Measurements from ENCODE around the gene ATG9A. TPM values are rescaled to one million over a fixed set of nuclear protein-coding genes. Genes with fewer than 3 reads are reported as not detected.
A peak's percentile ranks its signal among the peaks of the same experiment; 100 is the strongest.

Gene ATG9A
- total and polyA plus RNA-seq, 2 of the 8 experiments (the other 6 are each of a cell fraction or from before 2014, with no cell fraction given), result 43.6 to 66.8 TPM

DNA sequence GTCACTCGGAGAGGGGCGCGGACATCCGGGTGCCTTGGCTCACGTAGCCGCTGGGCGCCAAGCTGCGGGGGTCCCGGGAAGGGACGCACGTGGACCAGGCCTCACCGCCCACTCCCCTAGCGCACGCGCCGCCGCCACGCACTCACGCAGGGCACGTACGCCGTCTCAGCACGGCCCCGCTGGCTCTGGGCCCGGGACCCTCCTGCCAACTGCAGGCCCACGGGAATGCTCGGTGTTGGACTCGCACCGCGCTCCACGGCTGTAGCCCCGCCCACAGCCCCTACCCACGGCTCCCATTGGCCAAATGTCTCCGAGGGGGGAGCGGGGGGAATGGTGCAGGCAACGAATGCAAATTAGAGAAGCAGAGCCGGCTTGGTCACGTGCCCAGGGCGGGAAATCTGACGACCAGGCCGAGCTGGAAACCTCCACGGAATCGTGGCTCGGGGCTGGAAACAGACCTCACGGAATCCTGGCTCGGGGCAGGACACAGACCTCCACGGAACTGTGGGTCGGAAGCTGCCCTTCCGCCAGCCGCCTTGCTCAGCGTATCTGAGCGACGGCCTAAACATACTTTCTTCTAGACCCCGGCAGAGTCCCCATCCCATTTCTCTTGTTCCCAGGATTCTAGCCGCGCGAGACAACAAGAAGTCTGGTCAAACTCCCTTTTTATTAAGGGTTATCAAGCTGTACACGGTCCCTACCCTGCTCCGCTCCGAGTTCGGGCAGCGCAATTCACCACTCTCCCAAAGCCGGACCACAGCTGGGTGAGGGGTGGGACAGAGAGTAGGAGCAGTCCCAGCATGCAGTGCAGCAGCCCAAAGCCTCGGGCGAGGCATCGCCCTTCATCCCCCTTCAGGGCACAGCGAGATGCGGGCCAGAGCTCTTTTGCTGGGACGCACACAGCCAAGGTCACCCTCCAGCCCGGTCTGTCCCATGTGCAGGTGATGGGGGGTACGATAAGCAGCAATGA is 10.4 kb downstream of the ATG9A start, which contains the start of gene ABCB6:
Gene ABCB6 (minus strand): TSS at position 227 of the 970 bp plus-strand sequence. CDS start 285 bp downstream, outside the sequence.
- Histone ChIP-seq H2BK15ac (ENCODE audit: low read length) (peak within 1 kb of the TSS; percentile 88; the same call in 1 of the 2 replicates), H3K56ac (replicated peaks; ENCODE audit: insufficient read length, low read depth, low read length) (peak within 1 kb of the TSS; percentile 93), H3K9me3 (ENCODE audit: insufficient read depth in 2 of 2, low read depth in 1 of 2, low read length in 1 of 2) (no peaks in the 10 kb centered on the region), H4K8ac (ENCODE audit: extremely low read depth, insufficient read depth, low read length) (peak within 1 kb of the TSS; percentile 95), H3K4me3 (ENCODE audit: extremely low read depth in 1 of 4, insufficient read depth in 2 of 4, low read depth in 3 of 4, low read length in 4 of 4) (peak within 1 kb of the TSS; percentile 66 to 80 (median 75)), H4K91ac (replicated peaks; ENCODE audit: insufficient read length, low read length) (peak within 1 kb of the TSS; percentile 100), H2AFZ (ENCODE audit: low read length) (peak within 1 kb of the TSS; percentile 75; the same call in 1 of the 2 replicates), H3K18ac (ENCODE audit: extremely low read depth, low read length) (peak within 1 kb of the TSS; percentile 98), H4K5ac (ENCODE audit: insufficient read length, low read depth, low read length) (peak within 1 kb of the TSS; percentile 96), H3K27me3 (replicated peaks in 1 of 4; ENCODE audit: control insufficient read depth in 3 of 4, extremely low read depth in 1 of 4, insufficient read depth in 3 of 4, low read length in 3 of 4) (no peaks in the 10 kb centered on the region; a peak in 1 of 7 replicates), H3K23me2 (ENCODE audit: low read depth, low read length) (peaks cover 14% of the 10 kb centered on the region), H2BK12ac (ENCODE audit: low read depth, low read length) (peak within 1 kb of the TSS; percentile 90), H3K79me2 (ENCODE audit: control insufficient read depth in 1 of 2, insufficient read depth in 2 of 2, low read length in 2 of 2) (no peaks in the 10 kb centered on the region), H3K4me2 (ENCODE audit: insufficient read depth in 1 of 2, low read depth in 2 of 2, low read length in 2 of 2) (peak within 1 kb of the TSS; percentile 88 to 96), H3K9ac (replicated peaks in 1 of 4; ENCODE audit: extremely low read depth in 1 of 4, low read depth in 3 of 4, low read length in 3 of 4) (peak within 1 kb of the TSS; percentile 74 to 93 (median 88)), H2AK5ac (ENCODE audit: low read depth, low read length) (peak within 1 kb of the TSS; percentile 76), H4K20me1 (replicated peaks in 1 of 2; ENCODE audit: control insufficient read depth in 1 of 2, insufficient read depth in 2 of 2, low read length in 2 of 2) (peaks cover 0 to 7% of the 10 kb centered on the region in 2 experiments), H3K4me1 (replicated peaks in 1 of 4; ENCODE audit: control insufficient read depth in 3 of 4, insufficient read depth in 4 of 4, low read length in 3 of 4) (peaks cover 0 to 12% (median 6%) of the 10 kb centered on the region in 4 experiments; a peak in 3 of 7 replicates), H2BK120ac (replicated peaks; ENCODE audit: low read depth, low read length) (no peak within 1 kb of the TSS), H2BK20ac (ENCODE audit: low read length) (no peak within 1 kb of the TSS), H3K36me3 (ENCODE audit: control insufficient read depth in 2 of 4, insufficient read depth in 4 of 4, low read length in 3 of 4) (peaks cover 16 to 44% (median 35%) of the 10 kb centered on the region in 4 experiments; a peak in 7 of 8 replicates), H2BK5ac (ENCODE audit: low read depth, low read length) (peak within 1 kb of the TSS; percentile 97), H3K14ac (ENCODE audit: insufficient read length) (peak within 1 kb of the TSS; percentile 83), H3K23ac (ENCODE audit: insufficient read length) (no peak within 1 kb of the TSS), H3K27ac (ENCODE audit: low read depth, low read length) (peak within 1 kb of the TSS; percentile 76; the same call in 1 of the 2 replicates), H3K4ac (replicated peaks; ENCODE audit: insufficient read length, low read depth, low read length) (peak within 1 kb of the TSS; percentile 99), H3K79me1 (ENCODE audit: low read depth, low read length) (no peaks in the 10 kb centered on the region)
- ChIA-PET POLR2A (ENCODE audit: partially characterized antibody) (interaction anchor here (0.6 to 14.0 kb wide), 30 partner anchors 8 to 195 kb away, joined by 3 to 190 read pairs (median 4); partner anchors contain the start of genes ANKZF1, ATG9A, CNPPD1 and DNAJB2), CTCF (ENCODE audit: partially characterized antibody) (interaction anchor here (0.6 to 1.8 kb wide), 12 partner anchors 9 to 281 kb away, joined by 3 to 6 read pairs (median 3); partner anchors contain the start of gene CNPPD1)
- FAIRE-seq, result peak; percentile 28
- 9% methylated on average over 71 of the region's 71 CpGs; no CpG with 5 or more reads in 1 of the 2 experiments for WGBS, 2 experiments (ENCODE audit: extremely low coverage in 1 of 2, insufficient coverage in 1 of 2, insufficient read length in 1 of 2, insufficient replicate concordance in 2 of 2, low coverage in 1 of 2, low lambda C conversion rate in 2 of 2, missing lambda C conversion rate in 1 of 2)
- DNase-seq (ENCODE audit: low read depth in 1 of 2, low spot score in 2 of 2), result peak in 1 of 2 experiments; percentile 92
- peak in 1 of 2 experiments; percentile 93; a peak in 2 of 3 replicates for TF ChIP-seq POLR2A (IDR thresholded peaks at IDR 0.05; ENCODE audit: control extremely low read depth in 1 of 2, low read depth in 2 of 2, low read length in 2 of 2)
- TF ChIP-seq PHF8 (conservative IDR thresholded peaks at IDR 0.05; ENCODE audit: low read depth, low read length), result peak; percentile 86
- peak in 1 of 2 experiments; percentile 11; a peak in 1 of 4 replicates for TF ChIP-seq RAD21 (IDR thresholded peaks at IDR 0.05 in 1 of 2, conservative IDR thresholded peaks at IDR 0.05 in 1 of 2; ENCODE audit: low read depth in 2 of 2, low read length in 2 of 2)
- peak; percentile 69; the same call in 1 of the 2 replicates for TF ChIP-seq TAF1 (IDR thresholded peaks at IDR 0.05; ENCODE audit: low read depth, low read length)
- no peak; a peak in 1 of 4 replicates for TF ChIP-seq HDAC2 (IDR thresholded peaks at IDR 0.05; ENCODE audit: borderline replicate concordance in 1 of 2, low read depth in 2 of 2, low read length in 2 of 2)
- TF ChIP-seq, protein P1, sequence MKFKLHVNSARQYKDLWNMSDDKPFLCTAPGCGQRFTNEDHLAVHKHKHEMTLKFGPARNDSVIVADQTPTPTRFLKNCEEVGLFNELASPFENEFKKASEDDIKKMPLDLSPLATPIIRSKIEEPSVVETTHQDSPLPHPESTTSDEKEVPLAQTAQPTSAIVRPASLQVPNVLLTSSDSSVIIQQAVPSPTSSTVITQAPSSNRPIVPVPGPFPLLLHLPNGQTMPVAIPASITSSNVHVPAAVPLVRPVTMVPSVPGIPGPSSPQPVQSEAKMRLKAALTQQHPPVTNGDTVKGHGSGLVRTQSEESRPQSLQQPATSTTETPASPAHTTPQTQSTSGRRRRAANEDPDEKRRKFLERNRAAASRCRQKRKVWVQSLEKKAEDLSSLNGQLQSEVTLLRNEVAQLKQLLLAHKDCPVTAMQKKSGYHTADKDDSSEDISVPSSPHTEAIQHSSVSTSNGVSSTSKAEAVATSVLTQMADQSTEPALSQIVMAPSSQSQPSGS (IDR thresholded peaks at IDR 0.05; ENCODE audit: low read length), result peak; percentile 75; the same call in 1 of the 2 replicates
- TF ChIP-seq GTF2F1 (IDR thresholded peaks at IDR 0.05; ENCODE audit: borderline replicate concordance, low read depth, low read length), result 0 out of 2 replicates have a peak, but pooled peaks have one; percentile 66
